Transverse colon (tissue), 4 donors: ENCODE measurements around the gene INPP5B.

Experiments used
- CTCF ChIP-seq, 5 experiments: fragments of 200-600 bp in 3 of 5; fragments of 450-650 bp in 2 of 5; sonication (generic) in 3 of 5; IDR thresholded peaks; 1 replicate in 2 of 5; 2 replicates in 3 of 5; pipeline ENCODE4 v1.5.1; 2016 to 2017; ENCODE audit warnings: antibody characterized with exemption in 5 of 5, inconsistent platforms in 3 of 5, mild to moderate bottlenecking in 2 of 5, moderate library complexity in 1 of 5
- EP300 ChIP-seq: sonication (generic); formaldehyde crosslinking; IDR thresholded peaks from one replicate; pipeline ENCODE4 v1.6.1; 2017; ENCODE audit warnings: antibody characterized with exemption, low read depth
- POLR2A ChIP-seq: fragments of 450-650 bp; IDR thresholded peaks from one replicate; pipeline ENCODE4 v1.6.1; 2016; ENCODE audit warnings: antibody characterized with exemption, mild to moderate bottlenecking, moderate library complexity
- POLR2AphosphoS5 ChIP-seq, 3 donors: sonication (generic); formaldehyde crosslinking; IDR thresholded peaks; one replicate each; pipeline ENCODE4 v1.6.1; 2016; ENCODE audit warnings: antibody characterized with exemption in 3 of 3

GRCh38 chr1:37850352-37850955, 96.4 kb downstream of the INPP5B start:
- TF ChIP-seq CTCF (IDR thresholded peaks at IDR 0.05) (no peak), POLR2A (no peak), POLR2AphosphoS5 (IDR thresholded peaks at IDR 0.05) (no peak), EP300 (no peak)
